HG03039 (cell line): Measurements from ENCODE around the gene IGSF10.

Source experiments
- ATAC-seq: cut with Tn5 transposase; IDR thresholded peaks from one replicate; pipeline ENCODE4 v1.9.1; 2021; ENCODE audit warnings: mild to moderate bottlenecking, moderate library complexity; ENCODE audit not compliant: unreplicated experiment

The IGSF10 gene

DNA sequence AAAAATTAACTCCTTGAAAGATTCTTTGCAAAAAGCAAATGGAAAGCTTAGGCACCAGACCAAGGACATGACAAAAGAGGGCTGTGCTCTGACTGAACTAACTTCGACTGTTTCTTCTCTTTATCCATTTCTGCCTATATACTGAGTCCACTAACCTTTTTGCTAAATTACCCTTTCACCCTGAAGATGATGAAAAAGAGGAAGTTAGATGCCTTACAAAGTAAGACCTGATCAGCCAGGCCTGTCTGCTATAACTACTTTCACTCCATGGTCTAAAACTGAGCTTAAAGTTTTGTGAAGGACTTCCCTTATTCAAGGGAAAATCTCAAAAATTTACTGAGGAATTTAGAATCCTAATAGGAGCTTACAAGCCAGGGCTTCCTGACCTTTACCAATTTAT, 6.2 kb upstream of the IGSF10 start:
- ATAC-seq: no peak

DNA sequence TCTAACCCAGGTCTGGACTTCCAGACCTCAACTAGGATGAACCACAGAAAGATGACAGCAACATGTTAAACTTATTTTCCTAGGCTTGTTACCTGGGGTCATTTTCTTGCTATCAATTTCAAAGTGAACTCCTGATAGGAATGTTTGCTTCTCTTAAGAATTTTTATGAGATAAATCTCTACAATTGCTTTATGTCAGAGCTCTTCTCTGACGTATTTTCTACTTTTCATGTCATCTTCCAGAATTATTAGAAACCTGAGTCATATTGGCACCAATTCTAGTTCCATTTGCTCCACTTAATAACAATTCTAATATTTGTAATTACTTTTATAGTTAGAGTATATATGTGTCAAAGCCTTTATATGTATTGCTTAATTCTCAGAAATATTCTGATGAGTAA, 2.1 kb upstream of the IGSF10 start:
- ATAC-seq: no peak

DNA sequence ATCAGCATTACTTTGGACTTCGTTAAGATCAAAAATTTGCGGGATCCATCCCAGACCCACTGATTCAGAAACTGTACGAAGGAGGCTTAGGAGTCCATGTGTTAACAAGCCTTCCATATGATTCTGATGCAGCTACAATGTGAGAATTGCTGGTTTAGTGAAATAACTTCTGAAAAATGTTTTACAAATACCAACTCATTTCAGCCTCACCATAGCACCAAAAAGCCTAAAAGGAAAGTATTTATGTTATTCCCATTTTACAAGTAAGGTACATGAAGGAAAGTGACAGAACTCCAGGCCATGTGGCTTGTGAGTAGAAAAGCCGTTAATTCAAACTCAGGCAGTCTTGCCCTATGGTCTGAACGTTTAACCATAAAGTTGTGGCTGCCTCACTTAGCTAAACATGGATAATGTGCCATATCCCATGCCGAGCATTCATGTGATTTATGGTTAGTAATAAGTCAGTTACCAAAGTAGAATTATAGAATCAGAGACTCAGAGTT, 1.5 kb upstream of the IGSF10 start:
- ATAC-seq: no peak

DNA sequence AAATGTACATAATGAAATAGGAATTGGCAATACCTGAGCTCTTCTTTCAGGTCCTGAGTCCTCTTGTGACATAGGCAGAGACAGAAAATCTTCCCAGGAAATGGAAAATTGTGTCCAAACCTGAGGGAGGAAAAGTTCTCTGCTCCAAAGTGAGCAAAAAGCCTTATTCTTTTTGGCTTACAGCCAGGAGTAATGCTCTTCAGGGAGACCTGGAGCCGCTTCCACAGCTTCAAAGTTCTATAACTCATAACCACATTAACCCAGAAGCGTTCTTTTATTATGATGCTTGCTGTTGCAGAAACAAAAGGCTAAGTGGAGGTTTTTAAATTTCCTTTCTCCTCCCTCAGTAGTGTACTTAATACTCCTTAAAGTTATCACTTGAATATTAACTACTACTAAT, 633 bp downstream of the IGSF10 start:
- ATAC-seq: no peak

DNA sequence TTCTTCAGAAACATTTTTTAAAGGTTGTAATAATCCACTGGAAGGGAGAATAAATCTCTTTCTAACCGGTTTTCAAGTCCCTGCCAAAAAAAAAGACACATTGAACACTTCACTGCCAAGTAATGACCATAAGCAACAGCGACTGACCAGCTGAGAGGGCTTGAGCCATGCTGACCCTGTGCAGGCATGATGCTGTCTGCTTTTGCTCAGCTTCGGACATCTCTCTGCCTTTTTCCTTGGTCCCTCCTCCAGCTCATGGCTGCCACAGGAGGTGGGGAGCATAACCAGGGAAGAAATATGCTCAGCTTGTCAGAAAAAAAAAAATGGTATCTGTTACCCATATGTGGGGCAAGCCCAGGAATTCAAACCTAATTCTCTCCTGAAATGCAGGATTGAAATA, 1.5 kb downstream of the IGSF10 start:
- ATAC-seq: no peak

DNA sequence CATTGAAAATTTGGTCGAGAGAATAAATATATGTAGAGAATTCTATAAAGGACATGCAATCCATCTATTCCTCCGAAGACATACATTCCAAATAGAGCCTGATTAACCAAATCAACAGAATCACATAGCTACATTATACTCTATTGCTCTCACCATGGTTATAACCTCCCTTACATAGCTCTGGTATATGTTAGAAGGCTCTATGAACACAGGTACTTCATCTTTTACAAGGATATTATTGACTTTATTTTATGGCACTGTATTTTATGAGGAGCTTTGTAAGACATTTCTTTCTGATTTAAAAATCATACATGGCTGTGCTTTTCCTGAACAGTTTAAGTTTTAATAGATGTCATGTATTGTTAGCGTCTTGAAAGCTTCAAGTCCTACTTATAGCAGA, 4.8 kb downstream of the IGSF10 start:
- ATAC-seq: no peak

DNA sequence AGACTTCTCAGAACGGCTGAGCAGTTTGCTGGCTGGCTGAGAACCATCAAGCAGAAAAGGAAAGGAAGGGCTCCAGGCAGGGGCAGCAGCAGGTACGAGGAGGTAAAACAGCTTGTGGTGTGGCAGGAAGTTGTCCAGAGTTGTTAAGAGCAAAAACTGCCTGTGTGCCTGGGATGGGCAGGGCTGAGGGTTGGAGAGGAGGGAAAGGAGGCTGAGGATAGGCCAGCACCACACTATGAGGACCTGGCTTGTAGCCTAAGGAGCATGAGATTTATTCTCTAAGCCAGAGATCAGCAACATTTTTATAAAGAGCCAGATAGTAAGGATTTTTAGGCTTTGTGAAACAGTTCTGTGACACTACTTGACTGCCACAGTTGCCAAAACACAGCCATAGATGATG, 8.0 kb downstream of the IGSF10 start:
- no peak for ATAC-seq

DNA sequence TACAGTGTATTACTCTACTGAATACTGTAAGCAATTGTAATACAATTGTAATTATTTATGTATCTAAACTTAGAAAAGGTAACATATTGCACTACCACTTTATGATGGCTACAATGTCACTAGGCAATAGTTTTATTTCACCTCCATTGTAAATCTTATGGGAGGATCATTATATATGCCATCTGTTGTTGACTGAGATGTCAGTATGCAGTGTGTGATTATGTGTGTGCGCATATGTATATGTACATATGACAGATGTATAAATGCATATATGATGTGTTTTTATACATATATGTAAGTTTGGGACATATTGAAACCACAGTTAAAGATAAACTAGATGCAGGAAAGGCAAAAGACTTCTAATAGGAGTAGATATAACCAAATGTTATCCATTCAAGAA, 8.5 kb downstream of the IGSF10 start:
- ATAC-seq: no peak

DNA sequence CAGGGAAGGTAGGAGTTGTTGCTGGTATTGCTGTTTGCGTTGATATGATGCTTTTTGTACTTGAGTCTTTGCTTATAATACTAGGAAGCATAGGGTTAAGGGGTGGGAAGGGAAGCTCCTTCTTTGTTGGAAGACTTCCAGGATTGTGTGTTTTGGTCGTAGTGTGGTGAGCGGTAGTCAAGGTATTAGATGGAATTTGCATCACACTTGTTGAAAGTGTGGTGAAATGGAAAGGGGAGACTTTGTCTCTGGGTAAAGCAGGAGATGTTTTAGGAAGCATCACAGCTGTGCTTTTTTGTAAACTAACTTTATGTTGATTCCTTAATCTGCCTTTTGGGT, 14.9 kb downstream of the IGSF10 start:
- no peak for ATAC-seq

DNA sequence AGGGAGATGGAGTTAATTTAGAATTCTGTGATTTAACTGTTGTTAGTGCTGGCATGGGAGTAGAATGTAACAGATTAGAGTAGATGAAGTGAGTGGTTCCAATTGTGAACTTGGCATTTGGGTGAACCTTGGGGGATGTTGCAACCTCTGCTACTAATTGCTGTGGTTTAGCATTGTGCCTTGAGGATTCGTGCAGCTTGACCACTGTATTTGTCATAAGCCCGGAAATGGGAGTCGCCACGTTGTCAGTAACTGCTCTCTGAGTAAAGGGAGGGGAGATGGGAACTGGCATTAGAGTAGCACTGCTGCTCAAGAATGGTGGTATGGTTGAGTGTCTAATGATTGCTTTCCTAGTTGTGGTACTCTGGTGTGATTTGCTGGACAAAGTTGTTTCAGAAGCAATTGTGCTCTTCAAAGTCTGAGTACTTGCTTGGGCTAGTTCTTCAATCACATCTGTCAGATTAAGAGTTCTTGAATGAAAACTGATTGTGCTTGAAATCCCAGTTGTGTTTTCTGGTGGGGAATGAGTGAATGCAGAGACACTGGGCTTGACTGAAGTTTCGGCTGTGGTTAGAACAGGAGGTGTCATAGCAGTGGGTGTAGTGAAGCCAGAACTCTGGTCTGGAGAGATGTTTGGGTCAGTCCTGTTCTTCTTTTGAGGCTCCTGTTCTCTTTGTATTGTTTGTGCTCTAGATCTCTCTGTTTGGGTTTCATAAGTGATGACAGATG, 15.4 kb downstream of the IGSF10 start:
- ATAC-seq: no peak

DNA sequence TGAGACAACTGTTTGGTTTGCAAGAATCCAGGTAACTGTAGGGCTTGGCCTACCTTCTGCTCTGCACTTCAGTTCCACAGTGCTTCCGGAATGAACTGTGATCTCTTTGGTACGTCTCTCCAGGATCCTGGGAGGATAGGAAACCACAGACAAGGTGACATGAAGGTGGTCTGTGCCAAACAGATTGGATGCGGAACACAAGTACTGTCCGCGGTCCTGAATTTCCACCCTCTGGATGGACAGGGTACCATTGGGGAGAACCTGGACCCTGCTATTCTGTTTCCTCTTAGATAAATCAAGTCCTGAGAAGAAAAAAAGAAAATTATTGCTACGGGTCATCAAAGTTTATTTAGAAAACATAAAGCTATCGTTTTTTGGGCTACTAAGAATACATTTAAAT, 17.3 kb downstream of the IGSF10 start:
- no peak for ATAC-seq

DNA sequence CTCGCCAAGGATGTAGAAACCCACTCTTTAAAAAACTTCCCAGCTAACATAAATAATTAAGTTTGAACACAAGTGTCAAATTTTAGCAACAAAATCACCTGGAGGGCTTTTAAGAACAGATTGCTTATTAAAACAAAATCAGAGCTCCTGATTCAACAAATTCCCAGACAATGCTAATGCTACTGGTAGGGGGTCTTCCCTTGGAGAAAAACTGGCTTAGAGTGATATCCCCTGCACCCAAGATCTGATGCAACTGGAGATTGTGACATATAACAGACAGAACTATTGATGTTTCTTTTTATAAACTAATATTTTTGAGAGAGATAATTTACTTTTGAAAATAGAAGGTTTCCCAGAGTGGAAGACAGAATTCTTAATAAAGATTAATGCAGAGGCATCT, 19.9 kb downstream of the IGSF10 start:
- no peak for ATAC-seq

DNA sequence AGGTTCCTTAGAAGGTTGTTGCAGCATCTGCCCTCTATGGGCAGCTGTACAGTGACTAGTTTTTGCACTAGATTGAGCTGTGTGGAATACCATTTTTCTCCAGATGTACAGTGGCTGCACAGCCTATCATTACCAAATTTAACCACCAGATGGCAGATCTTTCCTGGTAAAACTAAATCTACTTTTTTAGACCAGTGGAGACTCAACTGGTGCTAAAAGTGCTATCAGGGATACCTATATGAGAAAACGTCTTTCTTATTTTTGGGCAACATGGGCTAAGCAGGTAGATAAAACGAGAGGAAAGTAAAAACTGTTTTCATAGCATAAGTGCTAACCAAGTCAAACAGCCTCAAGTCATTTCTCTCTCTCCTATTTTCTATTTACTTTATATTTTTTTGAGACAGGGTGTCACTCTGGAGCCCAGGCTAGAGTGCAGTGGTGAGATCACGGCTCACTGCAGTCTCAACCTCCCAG, 21.2 kb downstream of the IGSF10 start:
- ATAC-seq: no peak

DNA sequence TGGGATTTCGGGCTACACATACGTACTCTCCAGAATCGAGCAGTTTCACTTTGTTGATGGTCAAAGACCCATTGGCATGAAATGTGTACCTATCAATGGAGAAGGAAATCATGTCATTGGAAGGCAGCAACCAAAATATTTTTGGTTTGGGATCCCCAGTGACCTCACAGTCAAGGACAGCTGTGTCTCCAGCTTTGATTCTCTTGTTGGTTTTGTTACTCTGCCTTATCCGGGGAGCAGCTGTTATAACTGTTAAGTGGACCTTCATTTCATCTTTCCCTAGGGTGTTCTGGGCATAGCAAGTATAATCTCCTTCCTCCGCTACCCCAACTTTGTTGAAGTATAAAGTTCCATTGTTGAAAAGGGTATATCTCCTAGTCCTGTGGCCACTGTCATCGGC, 23.0 kb downstream of the IGSF10 start:
- ATAC-seq: no peak

DNA sequence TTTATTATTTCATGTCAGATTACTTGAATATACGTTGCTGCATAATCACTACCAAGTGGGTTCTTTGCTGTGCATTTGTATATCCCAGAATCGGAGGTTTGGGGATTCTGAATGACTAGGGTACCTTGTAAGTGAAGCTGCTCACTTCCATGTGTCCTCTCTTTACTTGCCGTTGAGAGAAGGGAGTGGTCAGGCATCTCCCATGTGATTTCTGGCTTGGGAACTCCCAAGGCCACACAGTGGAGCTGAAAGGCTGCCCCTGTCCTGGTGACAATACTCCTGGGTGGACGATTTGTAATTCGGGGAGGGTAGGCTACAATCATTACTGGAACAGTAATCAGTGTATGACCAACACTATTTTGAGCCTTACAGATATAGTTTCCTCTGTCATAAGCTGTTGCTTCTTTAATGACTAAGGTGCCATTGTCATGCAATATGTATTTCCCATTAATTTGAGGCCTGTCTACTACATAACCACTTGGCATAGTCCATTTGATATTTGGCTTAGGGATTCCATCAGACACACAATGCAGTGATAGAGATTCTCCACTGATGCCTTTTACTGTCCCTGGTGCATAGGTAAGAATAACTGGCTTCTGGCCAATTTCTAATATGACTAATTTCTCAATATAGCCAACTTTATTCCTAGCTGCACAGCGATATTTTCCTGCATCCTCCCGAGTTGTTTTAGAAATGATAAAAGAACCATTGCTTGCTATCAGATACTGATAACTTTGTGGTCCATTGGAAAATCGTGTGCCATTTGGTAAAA, 24.0 kb downstream of the IGSF10 start:
- no peak for ATAC-seq

DNA sequence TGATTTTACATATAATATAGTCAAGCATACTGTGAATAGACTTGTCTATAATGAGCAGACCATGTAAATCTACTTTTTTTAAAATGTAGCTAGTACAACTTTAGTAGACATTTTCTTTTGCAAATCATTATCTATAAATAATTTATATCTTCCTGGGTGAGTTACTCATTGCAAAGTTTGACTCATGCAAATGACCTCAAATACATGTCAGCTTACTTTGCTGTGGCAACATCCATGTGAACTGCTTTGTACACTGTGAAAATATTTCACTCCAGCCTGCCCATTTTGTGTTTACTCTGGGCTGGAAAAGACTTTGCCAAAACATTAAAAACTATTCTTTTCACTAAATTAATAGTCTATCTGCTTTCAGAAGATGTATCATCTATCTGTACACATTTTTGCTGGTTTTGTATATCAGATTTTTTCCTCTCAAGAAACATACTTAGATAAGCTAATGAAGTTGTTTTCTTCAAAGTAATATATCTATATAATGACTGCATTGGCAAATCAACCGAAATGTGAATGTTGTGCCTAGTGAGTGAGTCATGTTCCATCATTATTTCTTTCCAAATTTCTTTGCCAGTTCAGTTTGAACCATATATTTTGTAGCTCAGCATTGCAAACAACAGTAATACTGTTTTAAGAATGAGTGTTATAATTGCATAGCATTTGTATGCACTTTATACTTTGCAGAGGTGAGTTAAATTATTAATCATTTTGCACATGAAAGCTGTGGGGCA, 26.5 kb downstream of the IGSF10 start:
- ATAC-seq: no peak

DNA sequence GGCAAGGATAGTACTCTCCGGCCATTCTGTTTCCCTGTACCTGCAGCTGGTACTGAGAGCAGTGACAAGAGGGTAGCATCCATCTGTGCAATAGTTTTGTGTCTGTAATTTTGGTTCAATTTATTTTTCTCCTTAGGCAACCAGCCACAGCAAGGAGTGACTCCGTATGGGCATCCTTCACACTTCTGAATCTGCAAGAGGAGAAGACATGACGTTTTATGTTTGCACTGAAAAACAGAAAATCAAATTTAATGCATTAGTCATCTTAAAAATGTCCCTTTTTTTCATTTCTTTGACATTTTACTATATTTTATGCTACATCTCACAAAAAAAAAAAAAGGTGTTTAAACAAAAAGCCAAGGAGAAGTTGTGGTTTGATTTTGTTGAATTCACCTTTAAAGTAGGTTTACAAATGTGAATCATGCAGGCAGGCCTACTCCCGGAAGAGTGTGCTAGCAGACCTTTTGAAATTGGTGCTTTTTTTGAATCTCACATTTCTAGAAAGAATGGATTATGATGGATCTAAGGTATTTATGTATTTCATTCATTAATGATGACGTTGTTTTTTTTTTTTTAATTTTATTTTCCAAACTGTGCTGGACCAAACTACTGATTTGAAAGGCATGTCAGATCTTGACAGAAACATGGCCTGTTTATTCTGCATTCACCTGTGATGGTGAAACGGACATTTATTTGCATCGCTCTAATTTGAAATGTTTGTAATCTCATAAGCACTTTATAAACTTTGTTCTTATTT, 28.1 kb downstream of the IGSF10 start:
- ATAC-seq: no peak

DNA sequence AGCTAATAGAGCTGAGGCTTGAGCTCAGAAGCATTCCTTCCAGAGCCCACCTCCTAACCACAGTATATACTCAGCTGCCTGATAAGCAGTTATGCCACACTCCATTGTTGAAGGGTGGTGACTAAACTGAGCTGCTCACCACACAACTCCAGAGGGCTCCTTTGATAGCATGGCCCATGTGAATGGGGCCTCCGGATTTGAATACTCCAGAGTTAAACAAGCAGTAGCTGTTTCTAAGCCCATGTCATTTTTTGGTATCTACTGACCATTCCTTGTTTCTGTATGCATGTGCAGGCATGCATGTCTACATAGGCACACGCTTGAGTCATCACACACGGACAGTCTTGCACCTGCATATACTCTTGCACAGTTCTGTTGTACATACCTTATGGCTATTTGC, 28.9 kb downstream of the IGSF10 start:
- ATAC-seq: no peak

DNA sequence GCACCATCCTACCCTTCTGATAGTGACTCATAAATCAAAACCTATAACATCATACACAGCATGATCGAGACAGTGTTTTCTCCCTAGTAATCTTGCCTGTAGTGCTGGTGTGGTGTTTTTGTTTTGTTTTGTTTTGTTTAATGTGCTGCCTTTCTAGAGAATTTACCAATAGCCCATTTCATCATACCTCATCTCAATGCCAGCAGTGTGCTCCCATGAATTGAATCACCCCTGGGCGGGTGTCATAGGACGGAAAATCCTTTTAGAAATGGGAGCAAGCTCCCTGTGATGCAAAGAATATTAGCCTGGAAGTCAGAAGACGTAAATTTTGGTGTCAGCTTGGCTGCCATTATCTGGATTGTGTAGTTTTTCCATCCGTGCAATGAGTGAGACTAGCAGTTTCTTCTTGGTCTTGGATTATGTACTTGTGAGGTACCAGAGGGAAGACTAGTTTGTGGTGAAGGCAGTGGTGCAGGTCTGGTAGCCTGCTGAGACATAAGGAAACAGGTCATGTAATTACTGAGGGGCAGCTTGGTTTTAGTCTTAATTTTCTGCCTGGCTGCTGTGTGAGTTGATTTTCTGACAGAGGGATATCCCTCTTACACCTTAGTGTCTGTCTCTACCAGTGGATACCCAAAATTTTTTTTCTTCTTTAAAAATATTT, 29.9 kb downstream of the IGSF10 start:
- no peak for ATAC-seq

DNA sequence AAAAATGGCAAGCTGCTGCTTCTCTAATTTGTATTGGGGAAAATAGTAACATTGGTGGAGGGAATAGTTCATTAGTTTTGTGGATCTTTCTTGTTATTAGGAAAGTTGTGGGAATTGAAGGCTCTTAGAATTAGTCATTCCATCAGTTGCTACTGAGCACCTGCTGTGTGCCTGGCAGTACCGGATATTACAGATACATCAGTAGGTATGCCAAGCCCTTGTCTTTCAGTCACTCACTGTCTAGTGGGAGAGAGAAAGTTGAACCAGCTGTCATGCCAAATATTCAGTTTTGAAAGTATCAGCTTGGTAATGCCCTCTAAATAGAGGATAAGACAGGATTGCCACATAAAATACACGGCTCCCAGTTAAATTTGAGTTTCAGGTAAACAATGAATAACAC, 32.5 kb downstream of the IGSF10 start:
- no peak for ATAC-seq

DNA sequence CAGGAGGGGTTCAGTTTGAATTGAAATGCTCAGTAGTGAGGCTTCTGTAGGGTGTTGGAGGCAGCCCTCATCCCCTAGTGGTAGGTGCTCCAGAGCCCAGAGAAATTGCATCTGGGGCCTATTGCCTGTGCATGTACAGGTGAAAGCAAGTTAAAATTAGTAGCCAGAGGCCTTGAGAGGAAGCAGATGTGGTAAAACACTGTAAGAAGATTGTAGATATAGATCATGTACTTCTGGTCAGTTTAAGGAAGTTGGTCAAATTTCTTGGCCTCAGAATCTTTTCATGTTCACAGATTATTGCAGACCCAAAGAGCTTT, 34.6 kb downstream of the IGSF10 start:
- ATAC-seq: peak; percentile 43
